SK-N-SH treated with all-trans-retinoic acid at 6 μM for 48 hours (cell line): ENCODE results near the gene EIF3B.

Source experiments
- ATAC-seq: fragments of 200-7000 bp; cut with Tn5 transposase; 3 replicates; pipeline ENCODE4 v1.9.1; 2020; ENCODE audit warnings: mild to moderate bottlenecking, moderate library complexity
- ARNTL ChIP-seq: fragments of 450-650 bp; formaldehyde crosslinking; IDR thresholded peaks from 2 replicates; pipeline ENCODE4 v1.5.0; 2020; ENCODE audit warnings: low read depth, mild to moderate bottlenecking, moderate library complexity, borderline replicate concordance
- BACH2 ChIP-seq: fragments of 250-450 bp; sonication (Bioruptor Pico); IDR thresholded peaks from 2 replicates; pipeline ENCODE4 v1.9.0; 2021; ENCODE audit warnings: mild to moderate bottlenecking, borderline replicate concordance
- CSDC2 ChIP-seq: fragments of 250-450 bp; sonication (Bioruptor Pico); IDR thresholded peaks from 2 replicates; pipeline ENCODE4 v1.5.0; 2020; ENCODE audit warnings: mild to moderate bottlenecking, moderate library complexity
- ESRRG ChIP-seq: fragments of 250-450 bp; sonication (Bioruptor Pico); IDR thresholded peaks from 2 replicates; pipeline ENCODE4 v1.6.1; 2021; ENCODE audit warnings: mild to moderate bottlenecking
- GLIS3 ChIP-seq: fragments of 250-450 bp; sonication (Bioruptor Pico); IDR thresholded peaks from 2 replicates; pipeline ENCODE4 v1.5.0; 2020; ENCODE audit warnings: mild to moderate bottlenecking, moderate library complexity
- ISL1 ChIP-seq: fragments of 250-450 bp; sonication (Bioruptor Pico); IDR thresholded peaks from 2 replicates; pipeline ENCODE4 v2.1.2; 2022; ENCODE audit warnings: mild to moderate bottlenecking, moderate library complexity
- RARB ChIP-seq: fragments of 250-450 bp; sonication (Bioruptor Pico); IDR thresholded peaks from 2 replicates; pipeline ENCODE4 v1.8.0; 2021; ENCODE audit warnings: mild to moderate bottlenecking, moderate library complexity
- SNAI2 ChIP-seq: fragments of 250-450 bp; sonication (Bioruptor Pico); IDR thresholded peaks from 2 replicates; pipeline ENCODE4 v1.5.0; 2020; ENCODE audit warnings: mild to moderate bottlenecking, moderate library complexity
- TCF4 ChIP-seq: fragments of 250-450 bp; sonication (Bioruptor Pico); IDR thresholded peaks from 2 replicates; pipeline ENCODE4 v1.8.0; 2021; ENCODE audit warnings: mild to moderate bottlenecking, moderate library complexity, borderline replicate concordance
- TOX ChIP-seq: fragments of 250-450 bp; sonication (Bioruptor Pico); IDR thresholded peaks from 2 replicates; pipeline ENCODE4 v1.8.0; 2021; ENCODE audit warnings: mild to moderate bottlenecking, moderate library complexity, borderline replicate concordance
- ZC3H10 ChIP-seq: fragments of 250-450 bp; sonication (Bioruptor Pico); IDR thresholded peaks from 2 replicates; pipeline ENCODE4 v1.5.1; 2021; ENCODE audit warnings: mild to moderate bottlenecking, moderate library complexity
- ZFP3 ChIP-seq: fragments of 250-450 bp; sonication (Bioruptor Pico); IDR thresholded peaks from 2 replicates; pipeline ENCODE4 v1.5.0; 2020; ENCODE audit warnings: mild to moderate bottlenecking, moderate library complexity
- ZFP30 ChIP-seq: fragments of 450-650 bp; formaldehyde crosslinking; IDR thresholded peaks from 2 replicates; pipeline ENCODE4 v1.5.0; 2022; ENCODE audit warnings: mild to moderate bottlenecking, moderate library complexity
- ZNF565 ChIP-seq: fragments of 450-650 bp; formaldehyde crosslinking; conservative IDR thresholded peaks from 2 replicates; pipeline ENCODE4 v1.5.0; 2020; ENCODE audit warnings: low read depth, mild to moderate bottlenecking, moderate library complexity
- ZNF70 ChIP-seq: fragments of 450-650 bp; formaldehyde crosslinking; IDR thresholded peaks from 2 replicates; pipeline ENCODE4 v1.5.0; 2020; ENCODE audit warnings: mild to moderate bottlenecking, moderate library complexity
- ZNF8 ChIP-seq: fragments of 450-650 bp; formaldehyde crosslinking; IDR thresholded peaks from 2 replicates; pipeline ENCODE4 v1.5.0; 2020; ENCODE audit warnings: mild to moderate bottlenecking, moderate library complexity
- TF ChIP-seq, protein P1 (sequence below): fragments of 250-450 bp; sonication (Bioruptor Pico); IDR thresholded peaks from 2 replicates; pipeline ENCODE4 v1.5.1; 2021; ENCODE audit warnings: mild to moderate bottlenecking, moderate library complexity
- TF ChIP-seq, protein P2 (sequence below): fragments of 250-450 bp; sonication (Bioruptor Pico); IDR thresholded peaks from 2 replicates; pipeline ENCODE4 v1.8.0; 2021; ENCODE audit warnings: low read depth, mild to moderate bottlenecking, moderate library complexity, borderline replicate concordance
- TF ChIP-seq, protein P3 (sequence below): fragments of 250-450 bp; sonication (Bioruptor Pico); IDR thresholded peaks from 2 replicates; pipeline ENCODE4 v1.8.0; 2020; ENCODE audit warnings: mild to moderate bottlenecking, moderate library complexity, borderline replicate concordance

The EIF3B gene

DNA sequence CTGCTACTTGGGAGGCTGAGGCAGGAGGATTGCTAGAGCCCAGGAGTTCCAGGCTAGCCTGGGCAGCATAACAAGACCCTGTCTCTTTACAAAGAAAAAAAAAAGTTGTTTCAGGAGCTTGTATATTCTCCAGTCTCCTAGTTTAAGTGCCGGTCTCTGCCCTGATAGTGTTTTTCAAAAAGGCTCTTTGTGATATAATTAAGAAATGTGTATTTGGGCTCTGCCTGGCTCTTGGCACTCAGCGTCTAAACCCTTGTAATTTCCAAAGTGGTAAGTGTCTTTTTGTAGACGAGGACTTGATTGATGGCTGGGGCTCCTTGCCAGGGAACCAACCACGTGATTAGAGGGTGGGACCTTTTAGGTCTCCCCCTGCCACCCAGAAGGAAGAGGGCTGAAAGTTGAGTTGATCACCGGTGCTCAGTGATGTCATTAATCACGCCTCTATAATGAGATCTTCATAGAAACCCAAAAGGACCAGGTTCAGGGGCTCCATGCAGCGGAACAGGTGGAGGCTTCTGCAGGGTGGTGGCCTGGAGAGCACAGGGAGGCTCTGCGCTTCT, 4.4 kb downstream of the EIF3B start:
- TF ChIP-seq SNAI2 (CRISPR knock-in tag) (no peak), TOX (CRISPR knock-in tag) (no peak), ZFP3 (CRISPR knock-in tag) (no peak), ZFP30 (CRISPR knock-in tag) (no peak), ISL1 (CRISPR knock-in tag) (no peak), ZNF565 (CRISPR knock-in tag) (no peak), ZC3H10 (CRISPR knock-in tag) (no peak), RARB (no peak), TCF4 (CRISPR knock-in tag) (no peak), ZNF8 (CRISPR knock-in tag) (no peak), CSDC2 (CRISPR knock-in tag) (no peak), GLIS3 (CRISPR knock-in tag) (no peak), BACH2 (no peak), ZNF70 (no peak), ESRRG (CRISPR knock-in tag) (no peak), ARNTL (CRISPR knock-in tag) (no peak)
- TF ChIP-seq, protein P1, sequence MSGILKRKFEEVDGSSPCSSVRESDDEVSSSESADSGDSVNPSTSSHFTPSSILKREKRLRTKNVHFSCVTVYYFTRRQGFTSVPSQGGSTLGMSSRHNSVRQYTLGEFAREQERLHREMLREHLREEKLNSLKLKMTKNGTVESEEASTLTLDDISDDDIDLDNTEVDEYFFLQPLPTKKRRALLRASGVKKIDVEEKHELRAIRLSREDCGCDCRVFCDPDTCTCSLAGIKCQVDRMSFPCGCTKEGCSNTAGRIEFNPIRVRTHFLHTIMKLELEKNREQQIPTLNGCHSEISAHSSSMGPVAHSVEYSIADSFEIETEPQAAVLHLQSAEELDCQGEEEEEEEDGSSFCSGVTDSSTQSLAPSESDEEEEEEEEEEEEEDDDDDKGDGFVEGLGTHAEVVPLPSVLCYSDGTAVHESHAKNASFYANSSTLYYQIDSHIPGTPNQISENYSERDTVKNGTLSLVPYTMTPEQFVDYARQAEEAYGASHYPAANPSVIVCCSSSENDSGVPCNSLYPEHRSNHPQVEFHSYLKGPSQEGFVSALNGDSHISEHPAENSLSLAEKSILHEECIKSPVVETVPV (CRISPR knock-in tag) = no peak
- TF ChIP-seq, protein P2, sequence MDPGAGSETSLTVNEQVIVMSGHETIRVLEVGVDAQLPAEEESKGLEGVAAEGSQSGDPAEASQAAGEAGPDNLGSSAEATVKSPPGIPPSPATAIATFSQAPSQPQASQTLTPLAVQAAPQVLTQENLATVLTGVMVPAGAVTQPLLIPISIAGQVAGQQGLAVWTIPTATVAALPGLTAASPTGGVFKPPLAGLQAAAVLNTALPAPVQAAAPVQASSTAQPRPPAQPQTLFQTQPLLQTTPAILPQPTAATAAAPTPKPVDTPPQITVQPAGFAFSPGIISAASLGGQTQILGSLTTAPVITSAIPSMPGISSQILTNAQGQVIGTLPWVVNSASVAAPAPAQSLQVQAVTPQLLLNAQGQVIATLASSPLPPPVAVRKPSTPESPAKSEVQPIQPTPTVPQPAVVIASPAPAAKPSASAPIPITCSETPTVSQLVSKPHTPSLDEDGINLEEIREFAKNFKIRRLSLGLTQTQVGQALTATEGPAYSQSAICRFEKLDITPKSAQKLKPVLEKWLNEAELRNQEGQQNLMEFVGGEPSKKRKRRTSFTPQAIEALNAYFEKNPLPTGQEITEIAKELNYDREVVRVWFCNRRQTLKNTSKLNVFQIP = no peak
- TF ChIP-seq, protein P3, sequence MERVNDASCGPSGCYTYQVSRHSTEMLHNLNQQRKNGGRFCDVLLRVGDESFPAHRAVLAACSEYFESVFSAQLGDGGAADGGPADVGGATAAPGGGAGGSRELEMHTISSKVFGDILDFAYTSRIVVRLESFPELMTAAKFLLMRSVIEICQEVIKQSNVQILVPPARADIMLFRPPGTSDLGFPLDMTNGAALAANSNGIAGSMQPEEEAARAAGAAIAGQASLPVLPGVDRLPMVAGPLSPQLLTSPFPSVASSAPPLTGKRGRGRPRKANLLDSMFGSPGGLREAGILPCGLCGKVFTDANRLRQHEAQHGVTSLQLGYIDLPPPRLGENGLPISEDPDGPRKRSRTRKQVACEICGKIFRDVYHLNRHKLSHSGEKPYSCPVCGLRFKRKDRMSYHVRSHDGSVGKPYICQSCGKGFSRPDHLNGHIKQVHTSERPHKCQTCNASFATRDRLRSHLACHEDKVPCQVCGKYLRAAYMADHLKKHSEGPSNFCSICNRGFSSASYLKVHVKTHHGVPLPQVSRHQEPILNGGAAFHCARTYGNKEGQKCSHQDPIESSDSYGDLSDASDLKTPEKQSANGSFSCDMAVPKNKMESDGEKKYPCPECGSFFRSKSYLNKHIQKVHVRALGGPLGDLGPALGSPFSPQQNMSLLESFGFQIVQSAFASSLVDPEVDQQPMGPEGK (CRISPR knock-in tag) = no peak
- no peak for ATAC-seq

GRCh38 chr7:2359610-2360009, 5.0 kb downstream of the EIF3B start:
- TF ChIP-seq, protein P2 = no peak
- no peak for TF ChIP-seq ISL1 (CRISPR knock-in tag)
- no peak for TF ChIP-seq ZNF70
- TF ChIP-seq ZFP3 (CRISPR knock-in tag) = no peak
- TF ChIP-seq GLIS3 (CRISPR knock-in tag) = no peak
- ATAC-seq = no peak

DNA sequence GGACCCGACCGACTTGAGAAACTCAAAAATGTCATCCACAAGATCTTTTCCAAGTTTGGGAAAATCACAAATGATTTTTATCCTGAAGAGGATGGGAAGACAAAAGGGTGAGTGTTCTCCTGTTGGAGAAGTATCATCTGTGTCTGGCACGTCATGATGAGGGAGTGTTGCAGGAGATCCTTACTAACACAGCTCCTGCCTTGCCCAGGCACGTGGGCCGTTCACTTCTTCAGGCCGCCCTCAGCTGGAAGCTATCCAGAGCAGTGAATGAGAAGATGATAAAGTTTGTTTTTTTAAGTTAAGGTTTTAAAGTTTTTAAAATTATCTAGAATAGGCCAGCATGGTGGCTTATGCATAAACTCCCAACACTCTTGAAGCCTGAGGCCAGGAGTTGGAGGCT, 6.2 kb downstream of the EIF3B start:
- no peak for TF ChIP-seq CSDC2 (CRISPR knock-in tag)
- no peak for TF ChIP-seq ZFP3 (CRISPR knock-in tag)
- TF ChIP-seq, all 23 proteins: peak for 0
- ATAC-seq = no peak

DNA sequence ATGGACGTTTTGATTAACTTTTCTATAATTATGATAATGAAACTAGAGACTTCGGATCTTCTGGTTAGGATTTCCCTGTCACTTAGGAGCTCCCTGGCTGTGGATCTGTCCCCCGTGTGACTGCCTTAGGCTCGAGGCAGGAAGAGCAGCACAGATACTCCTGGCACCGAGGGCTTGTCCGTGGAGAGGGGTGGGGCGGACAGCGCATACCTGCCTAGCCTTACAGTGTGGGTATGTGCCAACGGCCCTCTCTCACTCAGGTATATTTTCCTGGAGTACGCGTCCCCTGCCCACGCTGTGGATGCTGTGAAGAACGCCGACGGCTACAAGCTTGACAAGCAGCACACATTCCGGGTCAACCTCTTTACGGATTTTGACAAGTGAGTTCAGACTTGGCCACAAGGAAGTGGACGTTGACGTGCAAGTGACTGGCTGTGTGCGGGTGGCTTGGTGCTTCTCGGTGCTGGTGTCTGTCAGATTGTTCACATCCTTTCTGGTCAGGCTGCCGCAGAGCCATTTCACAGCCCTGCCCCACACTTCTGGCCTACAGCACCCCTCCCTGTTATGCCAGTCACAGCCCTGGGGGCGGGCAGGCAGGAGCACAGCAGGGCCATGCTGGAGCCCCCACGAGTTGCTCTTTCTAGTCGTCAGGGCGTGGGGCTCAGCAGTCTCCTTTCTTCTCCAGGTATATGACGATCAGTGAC, 7.9 kb downstream of the EIF3B start:
- ATAC-seq = no peak
- no peak for TF ChIP-seq ZNF565 (CRISPR knock-in tag)
- TF ChIP-seq, protein P1 (CRISPR knock-in tag) = no peak
